Activated T-cell treated with anti-CD3 and anti-CD28 coated beads for 24 hours (primary cell): ENCODE measurements around the gene POLR2C.
"Not testable (repeated sequence)": the region's sequence is repeated elsewhere in the genome, so short reads cannot be mapped to it uniquely, and the experiment has no call there.

Experiments used
- DNase-seq: peaks from one replicate; pipeline ENCODE4 v3.0.0-alpha.2; 2020; ENCODE audit warnings: low read depth

The POLR2C gene

GRCh38 chr16:57479976-57480753, 17.7 kb downstream of the POLR2C start:
- no peak for DNase-seq

- DNase-seq: no peak
Observed at GRCh38 chr16:57480754-57481230, 18.3 kb downstream of the POLR2C start.

GRCh38 chr16:57481421-57481820, 18.9 kb downstream of the POLR2C start:
- DNase-seq: no peak

DNA sequence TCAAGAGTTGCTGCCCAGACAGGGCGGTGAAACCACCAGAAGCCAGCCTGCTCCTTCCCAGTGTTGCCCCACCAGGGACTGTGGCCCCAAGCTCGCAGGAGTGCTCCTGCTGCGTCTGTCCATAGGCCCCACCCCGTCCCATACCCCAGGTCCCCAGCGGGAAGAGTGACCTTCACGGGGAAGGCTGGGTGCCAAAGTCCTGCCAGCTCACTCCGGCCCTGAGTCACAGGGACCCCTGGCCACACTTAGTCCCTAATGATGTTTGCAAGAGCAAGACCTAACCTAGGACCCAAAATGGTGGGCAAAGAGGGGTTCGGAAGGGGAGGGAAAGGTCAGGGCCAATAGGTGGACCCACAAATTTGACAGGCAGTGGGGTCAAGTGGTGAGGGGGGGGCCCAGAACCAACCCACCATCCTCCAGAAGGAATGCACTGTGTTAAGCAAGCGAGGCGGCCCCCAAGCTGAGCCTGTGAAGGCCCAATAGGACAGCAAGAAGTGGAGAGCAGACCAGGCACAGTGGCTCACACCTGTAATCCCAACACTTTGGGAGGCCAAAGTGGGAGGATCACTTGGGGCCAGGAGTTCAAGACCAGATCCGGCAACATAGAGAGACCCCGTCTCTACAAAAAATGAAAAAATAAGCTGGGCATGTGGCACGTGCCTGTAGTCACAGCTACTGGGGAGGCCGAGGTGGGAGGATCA, 20.5 kb downstream of the POLR2C start:
- no peak for DNase-seq

GRCh38 chr16:57483725-57484514, 21.4 kb downstream of the POLR2C start:
- no peak for DNase-seq

DNA sequence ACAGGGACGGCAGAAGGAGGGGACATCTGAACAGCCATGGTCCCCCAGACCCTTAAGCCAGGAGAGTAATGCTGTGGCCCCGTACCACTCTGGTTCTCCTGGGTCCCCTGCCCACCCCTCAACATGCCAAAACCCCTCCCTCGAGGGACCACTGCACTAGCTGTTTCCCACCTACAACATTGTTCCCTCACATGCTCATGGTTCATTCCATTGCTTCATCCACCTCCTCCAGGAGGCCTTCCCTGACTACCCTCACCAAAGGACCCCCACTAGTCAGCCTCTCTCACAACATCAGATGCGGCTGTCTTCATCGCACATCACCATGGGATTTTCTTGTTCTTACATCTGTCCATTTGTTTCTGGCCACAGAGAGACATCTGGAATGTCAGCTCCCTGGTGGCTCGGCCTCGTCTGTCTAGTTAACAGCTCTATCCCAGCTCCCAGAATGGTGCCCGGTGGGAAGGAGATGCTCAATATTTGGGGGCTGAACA, 22.1 kb downstream of the POLR2C start:
- DNase-seq: no peak

GRCh38 chr16:57485091-57485915, 22.8 kb downstream of the POLR2C start:
- no peak for DNase-seq

DNA sequence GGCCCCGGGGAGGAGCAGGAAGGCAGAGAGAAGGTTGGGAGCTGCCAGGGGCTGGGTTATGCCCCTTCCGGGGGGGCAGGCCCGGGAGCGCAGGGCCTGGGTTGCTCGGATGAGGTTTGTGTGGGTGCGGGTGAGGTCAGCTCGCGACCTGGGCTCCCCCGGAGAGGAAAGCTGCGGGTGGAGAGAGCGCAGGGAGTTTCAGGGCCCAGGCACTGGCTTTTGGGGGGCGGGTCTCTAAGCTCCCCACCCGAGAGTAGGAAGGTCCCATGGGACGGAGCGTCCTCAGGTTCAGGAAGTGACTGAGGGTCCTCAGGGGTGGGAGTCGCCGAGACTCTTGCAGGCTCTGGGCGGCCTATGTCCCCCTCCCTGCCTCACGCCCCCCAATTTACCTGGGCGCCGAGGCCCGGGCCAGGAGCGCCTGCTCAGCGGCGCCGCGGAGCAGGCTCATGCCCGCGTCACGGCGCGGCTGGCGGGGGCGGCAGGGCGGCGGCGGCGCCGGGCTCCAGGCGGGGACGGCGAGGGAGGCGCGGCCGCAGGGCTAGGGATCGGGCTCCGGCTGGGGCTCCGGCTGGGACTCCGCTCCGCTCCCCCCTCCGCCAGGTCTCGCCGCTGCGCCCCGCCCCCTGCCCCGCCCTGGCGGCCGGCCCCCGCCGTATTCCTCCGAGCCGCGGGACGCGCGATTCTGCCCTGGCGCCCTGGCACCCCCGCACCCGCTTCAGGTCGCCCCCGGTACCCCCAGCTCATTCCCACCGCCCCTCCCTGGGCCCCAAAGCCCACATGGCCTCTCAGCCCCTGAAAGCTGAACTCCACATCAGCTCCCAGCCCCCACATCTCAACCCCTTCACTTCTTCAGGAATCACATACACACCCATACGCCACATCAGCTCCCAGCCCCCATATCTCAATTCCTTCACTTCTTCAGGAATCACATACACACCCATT, 23.7 kb downstream of the POLR2C start, which contains the start of gene DOK4:
Gene DOK4, minus strand, starts transcription at position 578 of the 942 bp plus-strand sequence. CDS start 6,986 bp downstream, outside the sequence.
- peak; percentile 76 for DNase-seq

DNA sequence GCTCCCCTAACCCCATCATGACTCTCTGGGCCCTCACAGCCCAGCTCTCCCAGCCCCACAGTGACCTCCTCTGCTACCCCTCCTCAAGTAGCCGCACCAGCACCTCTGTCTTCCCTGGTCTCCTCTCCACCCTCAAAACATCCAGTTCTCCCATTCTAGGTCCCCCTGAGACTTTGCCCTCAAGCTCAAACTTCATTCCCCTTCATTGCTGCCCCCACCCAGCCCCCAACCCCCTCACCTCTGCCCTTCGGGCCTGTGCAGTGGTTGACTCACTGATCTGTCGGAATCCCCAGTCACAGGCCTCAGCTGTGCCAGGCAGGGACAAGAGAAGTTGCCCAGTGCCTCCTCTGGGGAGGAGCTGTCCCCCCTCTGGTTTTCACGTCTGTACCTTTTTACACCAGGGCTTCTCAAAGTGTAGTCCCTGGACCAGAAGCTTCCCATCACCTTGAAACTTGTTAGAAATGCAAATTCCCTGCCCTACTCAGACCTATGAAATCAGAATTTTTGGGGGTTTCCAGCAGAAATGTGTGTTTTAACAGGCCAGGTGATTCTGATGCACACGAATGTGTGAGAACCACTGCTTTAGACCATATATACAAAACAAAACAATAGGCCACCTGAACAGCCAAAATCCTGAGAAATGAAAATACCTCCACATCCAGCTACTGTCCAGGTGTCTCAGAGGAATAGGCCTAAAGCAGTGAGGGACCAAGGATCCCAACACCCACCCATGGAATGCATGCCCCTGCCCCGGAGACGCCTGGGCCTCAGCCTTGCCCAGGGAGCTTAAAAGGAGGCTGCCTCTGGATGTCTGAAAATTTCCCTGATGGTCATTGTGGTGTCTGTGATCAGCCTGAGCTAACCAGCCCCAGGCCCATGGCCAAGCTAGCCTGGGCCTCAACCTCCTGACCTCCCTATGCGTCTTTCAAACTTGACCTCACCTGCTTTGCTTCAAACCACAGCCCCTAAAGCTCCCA, 24.7 kb downstream of the POLR2C start:
- no peak for DNase-seq

GRCh38 chr16:57489229-57489628, 26.8 kb downstream of the POLR2C start:
- no peak for DNase-seq

DNA sequence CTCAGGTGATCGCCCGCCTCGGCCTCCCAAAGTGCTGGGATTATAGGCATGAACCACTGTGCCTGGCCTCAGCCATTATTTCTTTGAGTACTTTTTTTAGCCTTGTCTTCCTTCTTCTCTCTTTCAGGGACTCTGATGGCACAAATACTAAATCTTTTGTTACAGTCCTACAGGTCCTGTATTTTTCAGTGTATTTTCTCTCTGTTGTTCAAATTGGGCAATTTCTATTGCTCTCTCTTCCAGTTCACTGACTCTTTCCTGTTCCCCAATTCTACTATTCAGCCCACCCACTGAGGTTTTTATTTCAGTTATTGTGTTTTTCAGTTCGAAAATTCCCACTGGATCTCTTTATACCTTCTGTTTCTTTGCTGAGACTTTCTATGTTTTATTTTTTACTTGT, 31.3 kb downstream of the POLR2C start:
- no peak for DNase-seq

DNA sequence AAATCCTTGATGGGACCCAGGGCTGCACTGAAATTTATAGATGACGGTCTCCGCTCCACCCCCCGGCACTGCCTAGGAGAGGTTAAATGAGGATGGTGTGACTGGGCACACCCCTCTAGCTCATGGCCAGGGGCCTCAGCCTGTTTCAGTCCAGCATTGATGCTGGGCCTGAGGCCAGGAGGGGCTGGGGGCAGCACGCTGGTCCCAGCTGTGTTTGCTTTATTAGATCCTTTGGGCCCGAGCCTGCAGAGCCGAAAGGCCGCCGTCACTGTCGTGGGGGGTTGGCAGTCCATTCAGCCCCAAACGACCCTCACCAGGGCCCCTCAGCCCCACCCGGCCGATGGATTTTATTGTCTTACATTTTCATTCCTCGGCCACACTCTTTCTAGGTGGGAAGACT, 34.6 kb downstream of the POLR2C start:
- no peak for DNase-seq

DNA sequence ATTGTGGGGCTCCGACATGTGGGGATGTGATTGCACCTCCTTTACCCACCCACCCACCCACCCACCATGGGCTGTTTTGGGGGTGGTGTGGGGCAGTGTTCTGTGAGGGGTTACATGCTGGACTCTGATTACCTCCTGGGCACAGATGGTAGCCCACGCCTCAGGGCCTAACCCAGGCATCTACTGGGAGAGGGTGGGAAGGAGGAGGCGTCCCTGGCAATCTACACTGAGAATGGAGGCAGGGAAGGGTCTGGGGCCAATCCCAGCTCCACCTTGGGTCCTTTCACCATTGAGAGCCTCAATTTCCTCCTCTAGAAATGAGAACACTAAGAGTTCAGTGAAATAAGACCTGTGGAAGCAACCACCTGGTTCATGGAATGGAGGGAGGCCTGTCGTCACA, 35.6 kb downstream of the POLR2C start:
- DNase-seq: no peak

DNA sequence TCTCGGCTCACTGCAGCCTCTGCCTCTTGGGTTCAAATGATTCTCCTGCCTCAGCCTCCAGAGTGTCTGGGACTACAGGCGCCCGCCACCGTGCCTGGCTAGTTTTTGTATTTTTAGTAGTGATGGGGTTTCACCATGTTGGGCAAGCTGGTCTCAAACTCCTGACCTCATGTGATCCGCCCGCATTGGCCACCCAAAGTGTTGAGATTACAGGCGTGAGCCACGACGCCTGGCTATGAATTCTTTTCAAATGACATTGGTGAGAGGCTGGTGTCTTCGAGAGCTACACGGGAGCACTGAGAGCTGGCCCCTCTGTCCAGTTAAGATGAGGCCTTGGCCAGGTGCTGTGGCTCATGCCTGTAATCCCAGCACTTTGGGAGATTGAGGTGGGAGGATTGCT, 37.5 kb downstream of the POLR2C start:
- not testable (repeated sequence) for DNase-seq

DNA sequence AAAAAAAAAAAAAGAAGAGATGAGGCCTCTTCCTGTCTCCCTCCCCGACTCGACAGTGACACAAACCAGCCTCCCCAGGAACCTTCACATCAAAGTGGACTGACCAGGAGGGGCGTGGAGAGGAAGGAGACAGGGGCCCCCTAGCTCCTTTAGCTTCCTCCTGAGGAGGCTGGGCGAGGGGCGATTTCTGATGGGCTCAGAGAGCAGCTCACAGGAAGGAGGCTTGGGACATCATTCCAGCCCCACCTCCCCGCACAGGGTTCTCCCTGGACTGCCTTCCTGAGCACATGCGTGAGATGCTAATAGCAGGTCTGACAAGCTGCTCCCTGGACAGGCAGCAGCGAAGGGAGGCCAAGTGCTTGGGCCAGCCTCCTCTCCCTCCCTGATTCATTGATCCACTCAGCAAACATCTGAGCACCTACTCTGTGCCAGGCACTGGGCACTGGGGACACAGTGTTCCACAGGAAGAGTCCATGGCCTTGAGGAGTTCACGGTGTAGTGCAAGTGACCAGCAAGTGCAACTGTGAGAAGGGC, 38.2 kb downstream of the POLR2C start:
- no peak for DNase-seq

DNA sequence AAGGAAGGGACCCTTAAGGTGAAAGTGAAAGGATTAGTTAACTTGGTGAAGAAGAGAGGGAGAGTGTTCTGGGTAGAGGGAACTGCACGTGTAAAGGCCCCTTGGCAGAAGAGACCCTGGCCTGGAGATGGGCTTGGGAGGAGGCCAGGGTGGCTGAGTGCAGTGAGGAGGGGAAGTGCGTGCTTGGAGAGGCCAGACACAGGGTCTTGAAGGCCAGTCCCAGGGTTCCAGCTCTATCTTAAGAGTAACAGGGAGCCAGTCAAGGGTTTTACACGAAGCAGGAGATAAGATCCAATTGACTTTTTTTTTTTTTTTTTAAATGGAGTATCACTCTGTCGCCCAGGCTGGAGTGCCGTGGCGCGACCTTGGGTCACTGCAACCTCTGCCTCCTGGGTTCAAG, 39.0 kb downstream of the POLR2C start:
- no peak for DNase-seq

GRCh38 chr16:57502048-57502775, 39.7 kb downstream of the POLR2C start:
- DNase-seq: no peak

GRCh38 chr16:57503366-57503765, 40.9 kb downstream of the POLR2C start:
- DNase-seq: no peak
